Nephron (organoid): ENCODE measurements around the gene PPM1H.

Source experiments
- H3K27ac Mint-ChIP-seq, 3 experiments: 2 replicates each; pipeline ENCODE4 v1.8.0; 2020; ENCODE audit warnings: mixed read lengths in 3 of 3, mild to moderate bottlenecking in 2 of 3, moderate library complexity in 1 of 3
- H3K27me3 Mint-ChIP-seq: 2 replicates; pipeline ENCODE4 v1.8.0; 2021; ENCODE audit warnings: low read depth, mild to moderate bottlenecking, moderate library complexity, mixed read lengths
- H3K36me3 Mint-ChIP-seq: 2 replicates; pipeline ENCODE4 v1.8.0; 2020; ENCODE audit warnings: low read depth, mixed read lengths
- H3K4me1 Mint-ChIP-seq: 2 replicates; pipeline ENCODE4 v1.8.0; 2020; ENCODE audit warnings: mixed read lengths
- H3K4me3 Mint-ChIP-seq, 3 experiments: 2 replicates each; pipeline ENCODE4 v1.8.0; 2020; ENCODE audit warnings: mild to moderate bottlenecking in 3 of 3, mixed read lengths in 3 of 3, moderate library complexity in 2 of 3
- H3K9me3 Mint-ChIP-seq: 2 replicates; pipeline ENCODE4 v1.8.0; 2020; ENCODE audit warnings: mixed read lengths
- TF ChIP-seq, protein P1 (sequence below), 3 experiments: fragments of 200-600 bp; sonication (generic); IDR thresholded peaks; one replicate each; pipeline ENCODE4 v1.5.0; 2021; ENCODE audit warnings: antibody characterized with exemption in 3 of 3; ENCODE audit not compliant: unreplicated experiment in 3 of 3

PPM1H gene

DNA sequence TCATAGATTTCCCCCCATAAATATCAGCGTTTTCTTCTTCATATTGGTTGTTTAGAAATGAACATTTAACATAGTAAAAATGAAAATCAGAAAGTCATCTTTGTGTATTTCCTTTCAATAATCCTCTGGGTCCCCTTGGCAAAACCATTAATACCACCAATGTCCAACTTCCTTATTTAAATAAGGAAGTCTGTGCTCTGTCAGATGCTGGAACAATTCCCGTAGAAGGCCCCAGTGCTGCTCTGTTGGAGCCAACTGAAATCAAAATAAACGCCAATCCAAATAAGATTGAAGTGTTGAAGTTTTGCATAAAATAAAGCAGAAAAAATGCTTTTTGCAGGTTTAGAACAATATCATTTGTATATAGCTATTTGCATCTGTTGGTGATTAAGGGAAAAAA, 93.1 kb downstream of the PPM1H start:
- H3K4me1 Mint-ChIP-seq, result no peaks in the 10 kb centered on the region
- H3K27ac Mint-ChIP-seq, result no peak overlapping the region
- peaks cover 3% of the 10 kb centered on the region for H3K27me3 Mint-ChIP-seq
- H3K9me3 Mint-ChIP-seq, result no peaks in the 10 kb centered on the region
- no peaks in the 10 kb centered on the region for H3K36me3 Mint-ChIP-seq
- no peak overlapping the region for H3K4me3 Mint-ChIP-seq
- TF ChIP-seq, protein P1, sequence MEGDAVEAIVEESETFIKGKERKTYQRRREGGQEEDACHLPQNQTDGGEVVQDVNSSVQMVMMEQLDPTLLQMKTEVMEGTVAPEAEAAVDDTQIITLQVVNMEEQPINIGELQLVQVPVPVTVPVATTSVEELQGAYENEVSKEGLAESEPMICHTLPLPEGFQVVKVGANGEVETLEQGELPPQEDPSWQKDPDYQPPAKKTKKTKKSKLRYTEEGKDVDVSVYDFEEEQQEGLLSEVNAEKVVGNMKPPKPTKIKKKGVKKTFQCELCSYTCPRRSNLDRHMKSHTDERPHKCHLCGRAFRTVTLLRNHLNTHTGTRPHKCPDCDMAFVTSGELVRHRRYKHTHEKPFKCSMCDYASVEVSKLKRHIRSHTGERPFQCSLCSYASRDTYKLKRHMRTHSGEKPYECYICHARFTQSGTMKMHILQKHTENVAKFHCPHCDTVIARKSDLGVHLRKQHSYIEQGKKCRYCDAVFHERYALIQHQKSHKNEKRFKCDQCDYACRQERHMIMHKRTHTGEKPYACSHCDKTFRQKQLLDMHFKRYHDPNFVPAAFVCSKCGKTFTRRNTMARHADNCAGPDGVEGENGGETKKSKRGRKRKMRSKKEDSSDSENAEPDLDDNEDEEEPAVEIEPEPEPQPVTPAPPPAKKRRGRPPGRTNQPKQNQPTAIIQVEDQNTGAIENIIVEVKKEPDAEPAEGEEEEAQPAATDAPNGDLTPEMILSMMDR (IDR thresholded peaks at IDR 0.05; ENCODE audit: unreplicated experiment in 3 of 3), result no peak

DNA sequence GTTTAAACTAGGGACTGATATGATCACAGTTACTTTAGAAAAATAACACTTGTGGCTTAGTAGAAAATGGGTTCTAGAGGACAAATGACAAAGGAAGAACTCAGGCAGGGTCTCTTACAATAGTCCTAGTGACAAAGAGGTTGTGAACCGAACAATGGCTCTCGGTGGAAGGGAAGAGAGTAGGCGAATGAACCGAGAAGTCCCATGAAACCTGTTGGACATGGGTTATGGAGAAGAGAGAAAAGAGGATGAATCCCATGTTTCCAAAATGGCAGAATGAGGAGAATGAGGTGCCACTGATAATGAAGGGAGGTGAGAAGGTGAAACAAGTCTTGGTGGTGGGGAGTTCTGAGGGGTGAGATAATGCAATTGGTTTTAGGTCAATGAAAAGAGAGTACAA, 94.1 kb downstream of the PPM1H start:
- H3K9me3 Mint-ChIP-seq, result no peaks in the 10 kb centered on the region
- TF ChIP-seq, protein P1 (IDR thresholded peaks at IDR 0.05; ENCODE audit: unreplicated experiment in 3 of 3), result no peak
- H3K27me3 Mint-ChIP-seq, result peaks cover 3% of the 10 kb centered on the region
- H3K27ac Mint-ChIP-seq, result no peak overlapping the region
- no peak overlapping the region for H3K4me3 Mint-ChIP-seq
- H3K4me1 Mint-ChIP-seq, result no peaks in the 10 kb centered on the region
- H3K36me3 Mint-ChIP-seq, result no peaks in the 10 kb centered on the region

DNA sequence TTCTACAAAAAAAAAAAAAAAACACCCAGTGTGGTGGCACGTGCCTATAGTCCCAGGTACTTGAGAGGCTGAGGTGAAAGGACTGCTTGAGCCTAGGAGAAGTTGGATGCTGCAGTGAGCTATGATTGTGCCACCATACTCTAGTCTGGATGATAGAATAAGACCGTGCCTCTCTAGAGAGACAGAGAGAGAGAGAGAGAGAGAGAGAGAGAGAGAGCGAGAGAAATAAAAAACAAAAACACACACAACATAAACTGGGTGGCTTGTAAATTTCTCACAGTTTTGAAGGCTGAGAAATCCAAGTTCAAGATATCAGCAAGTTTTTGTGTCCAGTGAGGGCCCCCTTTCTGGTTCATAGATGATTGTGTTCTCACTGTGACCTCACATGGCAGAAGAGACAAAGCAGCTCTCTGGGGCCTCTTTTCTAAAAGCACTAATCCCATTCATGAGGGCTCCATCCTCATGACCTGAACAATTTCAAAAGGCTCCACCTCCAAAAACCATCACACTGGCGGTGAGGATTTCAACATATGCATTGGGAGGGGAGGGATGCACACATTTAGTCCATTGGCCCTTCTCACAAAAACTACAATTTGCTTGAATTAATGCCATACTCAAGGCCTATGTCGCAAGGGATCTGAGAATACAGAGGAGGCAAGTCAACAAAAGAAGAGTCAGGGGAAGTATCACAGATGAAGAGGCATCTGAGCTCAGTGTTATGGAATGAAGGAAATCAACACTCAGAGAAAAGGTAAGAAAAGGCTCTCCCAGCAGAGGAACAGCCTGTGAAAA, 94.9 kb downstream of the PPM1H start:
- Mint-ChIP-seq H3K27me3 (peaks cover 3% of the 10 kb centered on the region), H3K27ac (no peak overlapping the region), H3K4me3 (no peak overlapping the region), H3K9me3 (no peaks in the 10 kb centered on the region), H3K4me1 (no peaks in the 10 kb centered on the region), H3K36me3 (no peaks in the 10 kb centered on the region)
- TF ChIP-seq, protein P1 (IDR thresholded peaks at IDR 0.05; ENCODE audit: unreplicated experiment in 3 of 3), result no peak

DNA sequence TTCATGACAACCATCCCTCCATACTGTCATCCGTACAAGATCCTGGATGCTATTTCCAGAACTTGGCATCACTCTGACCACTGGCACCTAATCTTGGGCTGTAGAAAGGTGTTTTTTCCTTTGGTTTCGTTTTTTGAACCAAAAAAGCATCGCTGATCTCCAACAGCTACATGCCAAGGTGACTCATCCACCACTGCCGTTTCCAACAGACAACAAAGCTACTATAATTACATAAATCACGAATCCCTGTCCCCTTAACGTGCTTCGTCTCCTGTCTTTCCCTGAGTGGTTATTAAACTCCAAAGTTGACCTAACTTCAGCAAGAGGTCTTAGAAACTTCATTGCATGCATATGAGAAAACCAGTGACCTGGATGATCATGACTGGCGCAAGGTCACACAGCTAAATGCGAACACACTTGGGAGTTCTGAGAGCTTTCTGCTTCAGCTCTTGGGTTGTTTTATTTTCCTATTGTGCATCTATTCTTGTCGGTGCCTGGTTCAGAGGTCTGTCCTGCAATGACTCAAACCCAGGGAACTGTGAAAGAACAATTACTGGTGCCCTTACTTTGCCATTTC, 99.9 kb downstream of the PPM1H start:
- Mint-ChIP-seq H3K27me3 (peaks cover 3% of the 10 kb centered on the region), H3K9me3 (no peaks in the 10 kb centered on the region), H3K4me1 (no peaks in the 10 kb centered on the region), H3K36me3 (peaks cover 3% of the 10 kb centered on the region), H3K4me3 (no peak overlapping the region), H3K27ac (no peak overlapping the region)
- TF ChIP-seq, protein P1 (IDR thresholded peaks at IDR 0.05; ENCODE audit: unreplicated experiment in 3 of 3), result no peak

DNA sequence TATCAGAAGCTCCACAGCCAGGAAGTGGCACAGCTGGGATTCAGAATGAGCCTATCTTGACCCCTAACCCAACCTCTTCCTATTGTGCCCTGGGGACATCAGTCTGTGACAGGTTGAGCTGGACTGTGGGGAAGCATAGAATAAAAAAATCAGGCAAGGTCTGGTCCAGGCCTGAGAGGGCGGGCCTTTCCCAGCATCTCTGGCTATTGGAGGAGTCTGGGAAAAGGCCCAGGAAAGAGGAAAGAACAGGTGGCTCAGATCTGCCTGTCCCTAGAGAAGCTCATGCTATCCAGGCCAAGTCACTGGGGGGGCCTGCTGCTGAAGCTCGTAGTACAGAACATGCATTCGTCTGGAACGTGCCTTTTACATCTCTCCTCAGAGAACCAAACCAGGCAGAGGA, 100.5 kb downstream of the PPM1H start:
- TF ChIP-seq, protein P1 (IDR thresholded peaks at IDR 0.05; ENCODE audit: unreplicated experiment in 3 of 3), result no peak
- no peaks in the 10 kb centered on the region for H3K27me3 Mint-ChIP-seq
- H3K4me3 Mint-ChIP-seq, result no peak overlapping the region
- H3K9me3 Mint-ChIP-seq, result no peaks in the 10 kb centered on the region
- H3K27ac Mint-ChIP-seq, result no peak overlapping the region
- peaks cover 7% of the 10 kb centered on the region for H3K36me3 Mint-ChIP-seq
- no peaks in the 10 kb centered on the region for H3K4me1 Mint-ChIP-seq

DNA sequence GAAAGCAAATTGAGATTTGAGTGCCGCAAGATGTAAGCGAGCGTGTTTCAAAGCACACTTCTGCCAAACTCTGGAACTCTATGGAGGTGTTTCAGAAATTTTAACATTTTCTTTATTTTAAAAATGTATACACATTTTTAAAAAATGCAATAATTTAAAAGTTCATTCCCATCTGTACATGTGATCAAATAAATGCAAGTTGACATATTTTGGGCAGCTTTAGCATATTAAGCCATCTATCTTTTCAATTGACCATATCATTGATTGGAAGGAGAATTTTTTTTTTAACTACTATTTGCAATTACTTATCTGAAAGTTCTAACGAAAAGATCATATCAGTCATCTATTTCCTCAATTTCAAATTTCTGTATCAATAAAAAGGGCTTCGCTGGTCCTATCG, 101.3 kb downstream of the PPM1H start:
- Mint-ChIP-seq H3K36me3 (peaks cover 7% of the 10 kb centered on the region), H3K27ac (no peak overlapping the region), H3K9me3 (no peaks in the 10 kb centered on the region), H3K4me1 (no peaks in the 10 kb centered on the region), H3K4me3 (no peak overlapping the region), H3K27me3 (no peaks in the 10 kb centered on the region)
- TF ChIP-seq, protein P1 (IDR thresholded peaks at IDR 0.05; ENCODE audit: unreplicated experiment in 3 of 3), result no peak
